ENCODE measurements around the gene EDN3. TPM values are rescaled to one million over a fixed set of nuclear protein-coding genes. Genes with fewer than 3 reads are reported as not detected.

The EDN3 gene
- total RNA-seq, 1 donor from 2014 or later: 8.4 TPM

GRCh38 chr20:59320854-59321647 is 20.6 kb downstream of the EDN3 start:
- H3K27ac ChIP-seq (ENCODE audit: low read depth, low read length): no peak overlapping the region
- no peaks in the 10 kb centered on the region for H3K4me1 ChIP-seq (ENCODE audit: control insufficient read depth in 3 of 3, insufficient read depth in 3 of 3, low read length in 3 of 3)
- peaks cover 6 to 23% (median 19%) of the 10 kb centered on the region in 3 donors for H3K27me3 ChIP-seq (ENCODE audit: control insufficient read depth in 3 of 3, insufficient read depth in 3 of 3, low read length in 3 of 3)

DNA sequence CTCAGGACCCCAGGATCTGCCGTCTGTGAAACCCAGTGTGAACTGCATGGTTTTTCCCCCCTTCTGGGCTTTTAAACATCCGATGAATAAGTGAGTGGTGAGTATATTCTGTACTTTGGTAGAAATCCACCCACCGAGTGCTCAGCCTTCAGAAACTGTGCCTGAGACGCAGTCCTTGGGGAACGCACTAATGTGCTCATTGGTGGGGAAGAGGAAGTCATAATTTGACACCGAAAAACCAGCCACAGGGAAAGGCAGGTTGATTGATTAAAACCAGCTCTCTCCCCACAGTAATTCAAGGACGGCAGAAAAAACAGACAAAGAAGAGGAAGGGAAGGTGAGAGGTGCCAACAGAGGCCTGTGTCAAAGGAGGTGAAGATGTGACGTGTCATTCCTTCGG is 21.7 kb downstream of the EDN3 start:
- no peaks in the 10 kb centered on the region for H3K4me1 ChIP-seq (ENCODE audit: control insufficient read depth in 3 of 3, insufficient read depth in 3 of 3, low read length in 3 of 3)
- no peaks in the 10 kb centered on the region for H3K9me3 ChIP-seq (ENCODE audit: control insufficient read depth in 3 of 3, low read length in 3 of 3)
- no peak overlapping the region for H3K9ac ChIP-seq (ENCODE audit: low read depth in 1 of 3, low read length in 3 of 3)
- H3K4me3 ChIP-seq (ENCODE audit: low read length in 3 of 3): no peak overlapping the region
- H3K27ac ChIP-seq (ENCODE audit: low read depth, low read length): no peak overlapping the region
- H3K27me3 ChIP-seq (ENCODE audit: control insufficient read depth in 3 of 3, insufficient read depth in 3 of 3, low read length in 3 of 3): peaks cover 4 to 24% (median 19%) of the 10 kb centered on the region in 3 donors
- H3K36me3 ChIP-seq (ENCODE audit: control insufficient read depth in 3 of 3, insufficient read depth in 3 of 3, low read length in 3 of 3): no peaks in the 10 kb centered on the region

More at GRCh38 chr20:59320854-59321647, 20.6 kb downstream of the EDN3 start:
- no peak overlapping the region for H3K4me3 ChIP-seq (ENCODE audit: low read length in 3 of 3)
- no peaks in the 10 kb centered on the region for H3K36me3 ChIP-seq (ENCODE audit: control insufficient read depth in 3 of 3, insufficient read depth in 3 of 3, low read length in 3 of 3)
- H3K9me3 ChIP-seq (ENCODE audit: control insufficient read depth in 3 of 3, low read length in 3 of 3): no peaks in the 10 kb centered on the region
- no peak overlapping the region for H3K9ac ChIP-seq (ENCODE audit: low read depth in 1 of 3, low read length in 3 of 3)

- Histone ChIP-seq H3K27ac (ENCODE audit: low read depth, low read length) (no peak overlapping the region), H3K9ac (ENCODE audit: low read depth in 1 of 3, low read length in 3 of 3) (no peak overlapping the region), H3K4me1 (ENCODE audit: control insufficient read depth in 3 of 3, insufficient read depth in 3 of 3, low read length in 3 of 3) (no peaks in the 10 kb centered on the region), H3K9me3 (ENCODE audit: control insufficient read depth in 3 of 3, low read length in 3 of 3) (no peaks in the 10 kb centered on the region), H3K4me3 (ENCODE audit: low read length in 3 of 3) (no peak overlapping the region), H3K27me3 (ENCODE audit: control insufficient read depth in 3 of 3, insufficient read depth in 3 of 3, low read length in 3 of 3) (peaks cover 0 to 24% (median 22%) of the 10 kb centered on the region in 3 donors), H3K36me3 (ENCODE audit: control insufficient read depth in 3 of 3, insufficient read depth in 3 of 3, low read length in 3 of 3) (no peaks in the 10 kb centered on the region)
Observed at GRCh38 chr20:59322585-59323454, 22.4 kb downstream of the EDN3 start.

- Histone ChIP-seq H3K36me3 (ENCODE audit: control insufficient read depth in 3 of 3, insufficient read depth in 3 of 3, low read length in 3 of 3) (no peaks in the 10 kb centered on the region), H3K4me3 (ENCODE audit: low read length in 3 of 3) (no peak overlapping the region), H3K9me3 (ENCODE audit: control insufficient read depth in 3 of 3, low read length in 3 of 3) (no peaks in the 10 kb centered on the region), H3K4me1 (ENCODE audit: control insufficient read depth in 3 of 3, insufficient read depth in 3 of 3, low read length in 3 of 3) (no peaks in the 10 kb centered on the region), H3K9ac (ENCODE audit: low read depth in 1 of 3, low read length in 3 of 3) (no peak overlapping the region), H3K27ac (ENCODE audit: low read depth, low read length) (no peak overlapping the region), H3K27me3 (ENCODE audit: control insufficient read depth in 3 of 3, insufficient read depth in 3 of 3, low read length in 3 of 3) (peaks cover 0 to 24% (median 19%) of the 10 kb centered on the region in 3 donors)
Observed at GRCh38 chr20:59323731-59324130, 23.3 kb downstream of the EDN3 start.

DNA sequence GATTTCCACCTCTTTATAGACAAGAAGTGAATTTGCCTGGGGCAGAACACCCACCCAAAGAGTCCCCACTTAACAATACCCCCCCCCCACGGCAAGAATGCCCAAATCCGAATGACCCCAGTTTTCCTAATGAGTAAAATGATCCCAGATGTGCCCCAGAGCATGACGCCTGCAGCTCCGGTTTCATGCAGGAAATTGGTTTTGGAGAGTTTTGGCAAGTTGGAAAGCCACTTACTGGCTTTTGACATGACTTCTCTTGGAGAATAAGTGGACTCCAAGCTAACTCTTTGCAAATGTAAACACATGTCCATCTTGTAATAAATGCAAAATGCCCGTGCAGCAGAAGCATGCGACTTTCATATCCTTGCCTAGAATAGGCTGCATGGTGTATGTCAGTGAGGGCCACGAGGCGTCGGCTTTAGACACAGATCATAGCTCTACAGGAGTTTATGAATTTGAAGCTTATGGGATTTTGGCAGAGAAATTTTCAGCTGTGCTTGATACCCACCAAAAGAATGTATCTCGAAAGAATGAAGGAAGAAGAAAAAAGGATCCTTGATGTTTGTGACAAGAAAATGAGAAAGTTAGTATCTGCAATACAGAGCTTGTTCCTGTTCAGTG is 24.2 kb downstream of the EDN3 start:
- Histone ChIP-seq H3K9me3 (ENCODE audit: control insufficient read depth in 3 of 3, low read length in 3 of 3) (no peaks in the 10 kb centered on the region), H3K9ac (ENCODE audit: low read depth in 1 of 3, low read length in 3 of 3) (no peak overlapping the region), H3K36me3 (ENCODE audit: control insufficient read depth in 3 of 3, insufficient read depth in 3 of 3, low read length in 3 of 3) (no peaks in the 10 kb centered on the region), H3K27ac (ENCODE audit: low read depth, low read length) (no peak overlapping the region), H3K4me1 (ENCODE audit: control insufficient read depth in 3 of 3, insufficient read depth in 3 of 3, low read length in 3 of 3) (no peaks in the 10 kb centered on the region), H3K4me3 (ENCODE audit: low read length in 3 of 3) (no peak overlapping the region), H3K27me3 (ENCODE audit: control insufficient read depth in 3 of 3, insufficient read depth in 3 of 3, low read length in 3 of 3) (peaks cover 0 to 24% (median 19%) of the 10 kb centered on the region in 3 donors)

GRCh38 chr20:59325142-59325523 is 24.7 kb downstream of the EDN3 start:
- Histone ChIP-seq H3K36me3 (ENCODE audit: control insufficient read depth in 3 of 3, insufficient read depth in 3 of 3, low read length in 3 of 3) (no peaks in the 10 kb centered on the region), H3K9ac (ENCODE audit: low read depth in 1 of 3, low read length in 3 of 3) (no peak overlapping the region), H3K4me1 (ENCODE audit: control insufficient read depth in 3 of 3, insufficient read depth in 3 of 3, low read length in 3 of 3) (no peaks in the 10 kb centered on the region), H3K4me3 (ENCODE audit: low read length in 3 of 3) (no peak overlapping the region), H3K9me3 (ENCODE audit: control insufficient read depth in 3 of 3, low read length in 3 of 3) (no peaks in the 10 kb centered on the region), H3K27me3 (ENCODE audit: control insufficient read depth in 3 of 3, insufficient read depth in 3 of 3, low read length in 3 of 3) (peaks cover 0 to 24% (median 19%) of the 10 kb centered on the region in 3 donors), H3K27ac (ENCODE audit: low read depth, low read length) (no peak overlapping the region)

- H3K4me3 ChIP-seq (ENCODE audit: low read length in 3 of 3): no peak overlapping the region
- peaks cover 0 to 17% (median 14%) of the 10 kb centered on the region in 3 donors for H3K27me3 ChIP-seq (ENCODE audit: control insufficient read depth in 3 of 3, insufficient read depth in 3 of 3, low read length in 3 of 3)
- H3K36me3 ChIP-seq (ENCODE audit: control insufficient read depth in 3 of 3, insufficient read depth in 3 of 3, low read length in 3 of 3): no peaks in the 10 kb centered on the region
- no peaks in the 10 kb centered on the region for H3K4me1 ChIP-seq (ENCODE audit: control insufficient read depth in 3 of 3, insufficient read depth in 3 of 3, low read length in 3 of 3)
- H3K27ac ChIP-seq (ENCODE audit: low read depth, low read length): no peak overlapping the region
- no peaks in the 10 kb centered on the region for H3K9me3 ChIP-seq (ENCODE audit: control insufficient read depth in 3 of 3, low read length in 3 of 3)
- no peak overlapping the region for H3K9ac ChIP-seq (ENCODE audit: low read depth in 1 of 3, low read length in 3 of 3)
Observed at GRCh38 chr20:59326188-59326587, 25.8 kb downstream of the EDN3 start.

DNA sequence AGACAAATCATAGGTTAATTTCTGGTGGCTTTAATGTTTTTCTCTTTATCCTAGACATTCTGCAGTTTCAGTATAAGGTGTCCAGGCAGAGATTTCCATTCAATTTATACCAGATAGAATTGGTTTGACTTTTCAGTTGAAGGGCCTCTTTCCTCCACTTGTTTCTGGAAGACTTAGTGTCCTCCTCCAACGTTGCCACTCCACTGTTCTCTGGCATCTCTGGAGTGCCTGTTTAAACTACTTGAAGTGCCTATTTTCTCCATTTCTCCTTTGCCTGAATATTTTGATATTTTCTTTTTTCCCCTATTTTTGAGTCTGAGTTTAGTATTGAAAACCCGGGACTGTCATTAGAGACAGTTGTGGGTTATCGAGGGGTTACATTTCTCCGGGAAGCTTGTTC is 27.7 kb downstream of the EDN3 start:
- Histone ChIP-seq H3K27ac (ENCODE audit: low read depth, low read length) (no peak overlapping the region), H3K36me3 (ENCODE audit: control insufficient read depth in 3 of 3, insufficient read depth in 3 of 3, low read length in 3 of 3) (no peaks in the 10 kb centered on the region), H3K27me3 (ENCODE audit: control insufficient read depth in 3 of 3, insufficient read depth in 3 of 3, low read length in 3 of 3) (peaks cover 0 to 16% (median 12%) of the 10 kb centered on the region in 3 donors), H3K4me1 (ENCODE audit: control insufficient read depth in 3 of 3, insufficient read depth in 3 of 3, low read length in 3 of 3) (no peaks in the 10 kb centered on the region), H3K9ac (ENCODE audit: low read depth in 1 of 3, low read length in 3 of 3) (no peak overlapping the region), H3K4me3 (ENCODE audit: low read length in 3 of 3) (no peak overlapping the region), H3K9me3 (ENCODE audit: control insufficient read depth in 3 of 3, low read length in 3 of 3) (no peaks in the 10 kb centered on the region)

DNA sequence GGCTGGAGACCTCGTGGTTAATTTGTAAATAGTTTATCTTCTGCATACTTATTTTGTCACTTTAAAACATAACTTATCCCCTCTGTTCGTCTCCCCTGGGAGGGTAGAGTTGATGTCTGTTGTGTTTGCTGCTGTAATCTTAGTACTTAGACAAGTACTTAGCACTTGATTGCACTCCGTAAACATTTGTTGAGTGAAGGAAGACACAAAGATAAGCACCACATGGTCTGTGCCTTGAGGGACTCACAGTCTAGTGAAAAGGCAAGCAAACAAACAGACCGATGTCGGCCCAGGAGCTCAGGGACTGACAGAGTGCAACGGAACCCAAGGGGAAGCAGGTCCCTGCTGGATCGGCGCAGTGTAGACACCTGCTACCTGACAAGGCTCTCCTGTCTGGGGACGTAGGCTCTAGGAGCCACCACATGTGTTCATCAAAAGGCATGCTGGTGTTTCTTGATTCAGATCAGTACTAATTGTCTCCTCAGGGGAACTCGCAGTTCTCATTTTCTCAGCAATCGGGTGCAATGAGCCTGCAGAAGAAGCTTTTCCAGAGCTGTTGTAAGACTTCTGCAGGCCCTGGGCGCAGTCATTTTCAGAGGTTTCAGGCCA is 31.4 kb downstream of the EDN3 start:
- Histone ChIP-seq H3K36me3 (ENCODE audit: control insufficient read depth in 3 of 3, insufficient read depth in 3 of 3, low read length in 3 of 3) (no peaks in the 10 kb centered on the region), H3K9ac (ENCODE audit: low read depth in 1 of 3, low read length in 3 of 3) (no peak overlapping the region), H3K27ac (ENCODE audit: low read depth, low read length) (no peak overlapping the region), H3K27me3 (ENCODE audit: control insufficient read depth in 3 of 3, insufficient read depth in 3 of 3, low read length in 3 of 3) (peaks cover 0 to 17% (median 11%) of the 10 kb centered on the region in 3 donors), H3K9me3 (ENCODE audit: control insufficient read depth in 3 of 3, low read length in 3 of 3) (no peaks in the 10 kb centered on the region), H3K4me3 (ENCODE audit: low read length in 3 of 3) (no peak overlapping the region), H3K4me1 (ENCODE audit: control insufficient read depth in 3 of 3, insufficient read depth in 3 of 3, low read length in 3 of 3) (no peaks in the 10 kb centered on the region)
